ENCODE data around the gene MC2R.

- no peak for TF ChIP-seq CTCF (IDR thresholded peaks at IDR 0.05)
- no peak for TF ChIP-seq POLR2A (IDR thresholded peaks at IDR 0.05)
These were observed 2.7 kb downstream of the MC2R start for GRCh38 chr18:13912601-13913000.

All from thyroid gland (tissue), 4 donors.